Activated T-helper 1 cell treated with anti-CD3 and anti-CD28 coated beads, Interleukin-2, amount 50 U/mL, for 16 hours (primary cell): ENCODE measurements around the gene KIF2C.
"Not testable (repeated sequence)": the region's sequence is repeated elsewhere in the genome, so short reads cannot be mapped to it uniquely, and the experiment has no call there.

ENCODE experiments used
- DNase-seq, 2 donors: peaks; one replicate each; pipeline ENCODE4 v3.0.0-alpha.2; 2020; ENCODE audit warnings: low read depth in 1 of 2, low spot score in 1 of 2

Gene KIF2C

GRCh38 chr1:44718091-44718490, 21.5 kb upstream of the KIF2C start:
- DNase-seq = no peak

GRCh38 chr1:44719318-44719717, 20.3 kb upstream of the KIF2C start:
- no peak for DNase-seq

DNA sequence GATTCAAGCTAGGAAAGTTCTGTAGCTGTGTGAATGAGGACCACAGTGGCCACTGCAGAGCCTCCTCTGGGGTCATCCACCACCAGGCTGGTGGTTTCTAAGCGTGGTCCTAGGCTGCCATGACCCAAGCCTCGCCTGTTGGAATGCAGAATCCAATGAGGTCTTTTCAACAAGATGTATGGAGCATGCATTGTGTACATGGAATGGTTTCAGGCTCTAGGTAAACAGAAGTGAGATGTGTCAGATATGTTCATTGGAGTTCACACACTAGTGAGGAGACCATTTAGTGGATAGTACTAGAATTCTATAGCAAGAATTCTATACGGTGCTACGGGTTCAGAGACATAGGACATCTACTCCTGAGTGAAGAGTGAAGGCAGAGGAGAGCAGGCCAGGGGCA, 19.4 kb upstream of the KIF2C start:
- no peak for DNase-seq

DNA sequence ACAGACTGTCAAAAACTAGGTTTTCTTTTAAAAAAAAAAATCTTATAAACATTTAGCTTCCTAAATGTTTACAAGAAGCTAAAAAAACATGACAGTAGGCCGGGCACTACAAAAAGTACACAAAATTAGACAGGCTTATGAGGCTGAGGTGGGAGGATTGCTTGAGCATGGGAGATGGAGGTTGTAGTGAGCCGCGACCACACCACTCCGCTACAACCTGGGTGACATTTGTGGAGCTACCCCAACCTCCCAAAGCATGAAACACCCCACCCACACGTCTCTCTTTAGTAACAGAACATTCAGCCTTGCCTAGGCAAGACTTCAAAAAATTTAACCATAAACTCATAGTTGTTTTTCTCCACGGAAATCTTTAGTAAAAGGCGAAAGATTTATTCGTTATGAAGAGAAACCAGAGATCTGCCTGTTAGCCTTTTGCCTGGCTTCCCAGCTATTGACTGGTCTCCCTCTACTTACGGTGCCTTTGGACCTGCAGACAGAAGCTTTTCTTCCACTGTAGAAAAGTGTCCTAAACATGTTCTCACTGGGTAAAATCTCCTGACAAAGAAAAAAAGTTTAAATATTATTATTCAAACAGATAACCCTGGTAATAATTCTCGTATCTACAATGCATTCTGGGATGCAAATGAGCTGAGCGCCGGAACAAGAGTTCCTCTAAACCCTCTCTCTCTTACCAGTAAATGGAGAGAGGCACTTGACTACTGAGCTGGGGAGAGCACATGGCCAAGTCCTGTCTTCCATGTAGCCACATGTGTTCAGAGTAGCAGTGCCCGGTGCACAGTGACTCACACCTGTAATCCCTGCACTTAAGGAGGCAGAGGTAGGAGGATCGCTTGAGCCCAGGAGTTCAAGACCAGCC, 17.9 kb upstream of the KIF2C start:
- peak in 1 of 2 donors; percentile 60 for DNase-seq

DNA sequence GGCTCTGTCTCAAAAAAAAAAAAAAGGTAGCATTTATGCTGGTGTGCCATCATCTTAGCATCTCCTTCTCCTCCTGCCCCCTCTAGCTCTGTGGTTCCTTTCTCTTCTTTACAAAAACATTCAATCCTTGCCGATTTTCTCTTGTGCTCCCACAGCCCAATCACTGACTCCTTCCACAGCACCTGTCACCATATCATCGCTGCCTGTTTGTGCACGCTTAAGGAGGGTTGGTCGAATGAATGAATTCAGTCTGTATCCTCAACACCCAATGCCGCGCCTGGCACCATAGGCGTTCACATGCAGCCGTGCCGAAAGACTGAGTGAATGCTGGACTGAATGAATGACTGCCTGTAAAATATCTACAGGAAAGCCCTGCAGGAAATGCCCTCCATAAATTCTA, 16.6 kb upstream of the KIF2C start:
- no peak for DNase-seq

GRCh38 chr1:44723496-44724295, 15.9 kb upstream of the KIF2C start:
- DNase-seq = no peak

DNA sequence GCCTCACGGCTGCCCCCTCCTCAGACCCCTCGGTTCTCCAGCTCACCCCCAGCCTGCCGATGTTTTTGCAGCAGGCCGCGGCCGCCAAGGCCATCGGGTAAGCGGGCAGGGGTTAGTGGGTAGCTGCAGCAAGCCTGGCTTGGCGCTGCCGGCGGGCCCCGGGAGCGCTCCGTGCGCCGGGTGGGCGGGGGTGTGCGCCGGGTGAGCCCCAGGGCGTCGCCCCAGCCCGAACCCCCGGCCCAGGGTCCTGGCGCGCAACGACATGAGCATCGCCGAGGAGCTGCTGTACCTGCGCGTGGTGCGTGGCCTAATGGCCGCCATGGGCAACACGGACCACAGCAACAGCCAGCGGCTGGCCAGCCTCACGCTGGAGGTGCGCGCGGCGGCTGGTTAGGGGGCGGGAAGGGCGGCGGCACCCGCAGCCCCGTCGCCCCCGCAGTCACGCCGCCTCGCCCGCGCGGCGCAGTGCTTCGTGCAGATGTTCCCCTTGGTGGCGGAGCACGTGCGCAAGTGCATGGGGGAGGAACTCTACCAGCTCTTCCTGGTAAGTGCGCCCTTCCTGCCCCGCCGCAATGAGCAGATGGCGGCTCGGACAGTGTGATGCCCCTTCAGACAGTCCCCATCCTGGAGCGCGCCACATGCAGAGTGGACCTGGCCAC, 15.2 kb upstream of the KIF2C start:
- no peak for DNase-seq

- no peak for DNase-seq
These were observed 14.5 kb upstream of the KIF2C start for GRCh38 chr1:44724955-44725698.

- peak; percentile 87 to 90 for DNase-seq
These were observed 8.7 kb upstream of the KIF2C start, which contains the start of gene RNU5D-1 for GRCh38 chr1:44730741-44731512. RNU5D-1 (minus strand) TSS chr1:44731170.

GRCh38 chr1:44733365-44733764, 6.3 kb upstream of the KIF2C start:
- no peak for DNase-seq

GRCh38 chr1:44733784-44734183, 5.9 kb upstream of the KIF2C start:
- no peak for DNase-seq

DNA sequence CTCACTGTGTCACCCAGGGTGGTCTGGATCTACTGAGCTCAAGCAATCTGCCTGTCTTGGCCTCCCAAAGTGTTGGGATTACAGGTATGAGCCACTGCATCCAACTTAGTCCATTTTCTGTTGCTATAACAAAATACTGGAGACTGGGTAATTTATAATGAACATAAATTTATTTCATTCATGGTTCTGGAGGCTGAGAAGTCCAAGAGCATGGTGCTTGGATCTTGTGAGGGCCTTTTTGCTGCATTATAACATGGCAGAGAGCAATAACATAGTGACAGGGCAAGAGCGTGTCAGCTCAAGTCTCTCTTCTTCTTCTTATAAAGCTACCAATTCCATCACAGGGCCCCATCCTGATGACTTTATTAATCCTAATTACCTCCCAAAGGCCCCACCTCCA, 3.6 kb upstream of the KIF2C start:
- no peak for DNase-seq

DNA sequence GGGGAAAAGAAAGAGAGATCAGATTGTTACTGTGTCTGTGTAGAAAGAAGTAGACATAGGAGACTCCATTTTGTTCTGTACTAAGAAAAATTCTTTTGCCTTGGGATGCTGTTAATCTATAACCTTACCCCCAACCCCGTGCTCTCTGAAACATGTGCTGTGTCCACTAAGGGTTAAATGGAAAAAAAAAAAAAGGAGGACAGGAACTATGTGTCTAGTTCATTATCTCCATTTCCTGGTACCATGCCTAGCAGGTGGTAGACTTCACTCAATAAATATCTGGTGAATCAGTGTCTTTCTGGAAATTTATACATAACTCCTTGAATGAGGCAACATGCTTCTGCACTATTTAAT, 707 bp upstream of the KIF2C start:
- DNase-seq = not testable (repeated sequence)

- no peak for DNase-seq
These were observed 561 bp downstream of the KIF2C start for GRCh38 chr1:44740179-44740617.

GRCh38 chr1:44743211-44743610, 3.6 kb downstream of the KIF2C start:
- no peak for DNase-seq

DNA sequence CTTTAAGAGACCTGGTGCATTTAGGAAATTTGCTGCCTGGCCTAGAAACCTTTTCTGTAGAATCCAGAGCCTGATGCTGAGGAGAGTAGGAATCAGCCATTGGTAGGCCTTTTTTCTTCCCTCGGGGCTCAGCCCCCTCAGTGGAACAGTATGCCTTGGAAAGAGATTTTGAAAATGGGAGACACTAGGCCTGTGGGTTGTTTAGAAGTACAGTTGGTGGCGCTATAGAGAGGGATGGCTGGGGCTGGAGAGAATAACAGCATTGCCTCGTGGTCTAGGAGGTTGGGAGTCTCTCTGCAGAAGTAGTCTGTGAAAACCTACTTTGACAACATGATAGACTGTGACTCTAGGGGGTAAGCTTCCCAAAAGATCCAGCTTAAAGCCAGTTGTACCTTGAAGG, 8.2 kb downstream of the KIF2C start:
- no peak for DNase-seq

DNA sequence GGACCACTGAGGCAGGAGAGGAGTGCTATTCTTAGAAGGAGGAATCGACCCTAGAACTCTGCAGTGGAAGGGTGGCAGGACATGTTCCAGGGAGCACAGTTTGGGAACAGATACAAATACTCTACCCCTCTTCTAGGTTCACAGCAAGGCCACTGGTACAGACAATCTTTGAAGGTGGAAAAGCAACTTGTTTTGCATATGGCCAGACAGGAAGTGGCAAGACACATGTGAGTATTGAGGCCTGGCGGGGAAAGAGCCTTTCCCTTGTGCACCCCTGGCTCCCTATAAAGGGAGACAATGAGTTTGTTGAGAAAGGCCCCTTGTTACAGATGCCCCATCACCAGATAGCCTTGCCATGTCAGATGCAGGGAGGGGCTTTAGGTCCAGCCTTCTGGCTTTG, 17.8 kb downstream of the KIF2C start:
- DNase-seq = no peak

- DNase-seq = no peak
These were observed 19.4 kb downstream of the KIF2C start for GRCh38 chr1:44759077-44759476.

DNA sequence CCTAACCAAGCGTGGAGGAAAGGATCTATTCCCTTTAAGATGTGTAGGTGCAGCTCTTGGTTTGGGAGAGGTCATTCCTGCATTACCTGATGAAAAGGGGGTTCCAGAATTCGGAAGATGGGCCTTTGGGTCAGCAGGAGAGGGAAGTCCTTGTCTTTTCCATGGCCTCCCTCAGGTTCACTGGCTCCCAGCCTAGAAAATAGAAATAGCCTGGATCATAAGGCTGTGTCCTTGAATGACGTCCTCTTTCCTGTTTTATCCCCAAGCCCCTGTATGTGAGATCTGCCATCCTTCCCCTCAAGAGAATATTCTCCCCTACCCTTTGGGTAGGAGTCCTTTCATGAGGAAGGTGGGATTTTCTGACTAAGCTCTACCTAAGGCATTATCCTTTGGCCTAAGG, 21.2 kb downstream of the KIF2C start:
- DNase-seq = no peak

GRCh38 chr1:44766421-44766820, 26.8 kb downstream of the KIF2C start:
- not testable (repeated sequence) for DNase-seq
